Measurements from ENCODE around the gene ANKRD11. TPM values are rescaled to one million over a fixed set of nuclear protein-coding genes. Genes with fewer than 3 reads are reported as not detected.

ANKRD11 gene
- total and polyA plus RNA-seq, 2 donors (not counting 3 experiments of a cell fraction or from before 2014, with no cell fraction given) = 55.8 to 191 TPM

- Histone ChIP-seq H3K79me2 (ENCODE audit: control insufficient read depth, insufficient read depth, low read length) (no peaks in the 10 kb centered on the region), H3K9ac (replicated peaks; ENCODE audit: extremely low read depth, insufficient read depth, low read length) (no peak overlapping the region), H3K27me3 (ENCODE audit: control insufficient read depth in 2 of 2, insufficient read depth in 2 of 2, low read length in 2 of 2) (no peaks in the 10 kb centered on the region), H3K27ac (ENCODE audit: insufficient read depth, low read depth, low read length) (no peak overlapping the region), H3K4me2 (ENCODE audit: insufficient read depth, low read length) (no peak overlapping the region), H3K4me1 (ENCODE audit: control insufficient read depth, extremely low read depth, insufficient read depth, low read length) (peaks cover 6% of the 10 kb centered on the region), H4K20me1 (replicated peaks; ENCODE audit: control insufficient read depth, extremely low read depth, insufficient read depth, low read length) (no peaks in the 10 kb centered on the region), H3K36me3 (ENCODE audit: control insufficient read depth in 2 of 2, extremely low read depth in 1 of 2, insufficient read depth in 2 of 2, low read length in 2 of 2) (no peaks in the 10 kb centered on the region), H3K9me1 (replicated peaks; ENCODE audit: control insufficient read depth, extremely low read depth, insufficient read depth, low read length) (no peaks in the 10 kb centered on the region), H3K9me3 (replicated peaks; ENCODE audit: control insufficient read depth, insufficient read depth, low read length) (no peaks in the 10 kb centered on the region), H2AFZ (ENCODE audit: low read depth, low read length) (no peak overlapping the region), H3K4me3 (replicated peaks in 1 of 3; ENCODE audit: insufficient read depth in 1 of 3, low read depth in 1 of 3, low read length in 3 of 3) (no peak overlapping the region)
- TF ChIP-seq GATA2 (IDR thresholded peaks at IDR 0.05; ENCODE audit: insufficient read depth, insufficient read length, low read depth, low read length) = no peak
- no peak for TF ChIP-seq MYC (IDR thresholded peaks at IDR 0.05; ENCODE audit: low read depth, low read length)
- no peak for TF ChIP-seq JUN (IDR thresholded peaks at IDR 0.05; ENCODE audit: borderline replicate concordance, insufficient read depth, insufficient read length, low read depth)
- no peak for TF ChIP-seq POLR2A (IDR thresholded peaks at IDR 0.05; ENCODE audit: low read depth, low read length)
- TF ChIP-seq EZH2 (IDR thresholded peaks at IDR 0.05; ENCODE audit: borderline replicate concordance, low read depth, low read length, severe bottlenecking) = no peak
- TF ChIP-seq POLR2AphosphoS5 (IDR thresholded peaks at IDR 0.05; ENCODE audit: insufficient read depth, low read depth, low read length) = no peak
- no peak for TF ChIP-seq FOS (IDR thresholded peaks at IDR 0.05; ENCODE audit: borderline replicate concordance, insufficient read depth, low read length)
- no peak for TF ChIP-seq MAX (IDR thresholded peaks at IDR 0.05; ENCODE audit: insufficient read depth, insufficient read length)
- no peak for TF ChIP-seq CTCF (IDR thresholded peaks at IDR 0.05; ENCODE audit: extremely low read depth in 1 of 2, insufficient read depth in 1 of 2, low read depth in 1 of 2, low read length in 2 of 2)
- FAIRE-seq (no peak), DNase-seq (ENCODE audit: low read depth, low spot score) (no peak)
- CTCF ChIA-PET = interaction anchor here (1.6 kb wide), 1 partner anchor 37 kb away, joined by 3 read pairs; no protein-coding TSS in a partner anchor
- dilution Hi-C loops (cut with MboI; ENCODE audit: extremely low pct_ligation_motif_present, low sequenced_read_pairs) = no loop called here
- intact Hi-C loops (cut with micrococcal nuclease) = no loop called here
- BruUV-seq (replicated peaks) = no TSS peak
- POLR2A ChIA-PET = no interaction called here
Measured at GRCh38 chr16:89498839-89499238, 8.5 kb upstream of the ANKRD11 start.
